HepG2 (cell line): ENCODE results near the gene PGS1. TPM values are rescaled to one million over a fixed set of nuclear protein-coding genes. Genes with fewer than 3 reads are reported as not detected.

ENCODE experiments used
- CBX5 ChIP-seq: sonication (generic); formaldehyde crosslinking; IDR thresholded peaks from 2 replicates; pipeline ENCODE4 v1.4.0; 2020; ENCODE audit warnings: missing genetic modification reagents, borderline replicate concordance
- CREB3 ChIP-seq: sonication (generic); formaldehyde crosslinking; IDR thresholded peaks from 2 replicates; pipeline ENCODE4 v1.5.0; 2020; ENCODE audit warnings: missing genetic modification reagents
- ERF ChIP-seq: IDR thresholded peaks from 2 replicates; pipeline ENCODE4 v1.6.1; 2018; ENCODE audit warnings: missing biosample characterization, missing genetic modification reagents
- ESRRA ChIP-seq: sonication (generic); formaldehyde crosslinking; IDR thresholded peaks from 2 replicates; pipeline ENCODE4 v1.5.1; 2020; ENCODE audit warnings: mild to moderate bottlenecking, low read depth, missing genetic modification reagents
- EZH2 ChIP-seq: conservative IDR thresholded peaks from 2 replicates; pipeline ENCODE4 v1.6.1; 2012; ENCODE audit warnings: mild to moderate bottlenecking, low read depth, low read length, moderate library complexity
- FOXP4 ChIP-seq: sonication (generic); formaldehyde crosslinking; IDR thresholded peaks from 2 replicates; pipeline ENCODE4 v1.4.0; 2020; ENCODE audit warnings: missing genetic modification reagents
- GATAD2A ChIP-seq: IDR thresholded peaks from 2 replicates; pipeline ENCODE4 v1.6.1; 2016
- HOMEZ ChIP-seq: IDR thresholded peaks from 2 replicates; pipeline ENCODE4 v1.6.1; 2016; ENCODE audit warnings: low read depth
- LCORL ChIP-seq, 2 experiments: fragments of 450-650 bp in 1 of 2; sonication (generic) in 1 of 2; formaldehyde crosslinking in 1 of 2; IDR thresholded peaks; 2 replicates each; pipeline versions ENCODE4 v1.5.0 to v1.6.1; 2017 to 2020; ENCODE audit warnings: antibody characterized with exemption in 1 of 2, missing genetic modification reagents in 1 of 2
- MAZ ChIP-seq, 2 experiments: sonication (generic) in 1 of 2; formaldehyde crosslinking in 1 of 2; IDR thresholded peaks; 2 replicates each; pipeline versions ENCODE4 v1.5.0 to v1.6.1; 2012 to 2020; ENCODE audit warnings: low read depth in 2 of 2, mild to moderate bottlenecking in 2 of 2, borderline replicate concordance in 1 of 2, improper control_type of control experiment in 1 of 2, low read length in 1 of 2, missing genetic modification reagents in 1 of 2, moderate library complexity in 1 of 2
- RXRA ChIP-seq: sonication (generic); formaldehyde crosslinking; IDR thresholded peaks from 2 replicates; pipeline ENCODE4 v1.5.1; 2020; ENCODE audit warnings: missing genetic modification reagents
- RXRB ChIP-seq: IDR thresholded peaks from 2 replicates; pipeline ENCODE4 v1.6.1; 2016; ENCODE audit warnings: borderline replicate concordance, missing genetic modification reagents, missing compliant biosample characterization
- SMYD3 ChIP-seq: sonication (generic); formaldehyde crosslinking; IDR thresholded peaks from 2 replicates; pipeline ENCODE4 v1.8.1; 2023; ENCODE audit warnings: mild to moderate bottlenecking, missing genetic modification reagents
- TCF7 ChIP-seq: sonication (generic); IDR thresholded peaks from 2 replicates; pipeline ENCODE4 v1.6.1; 2016; ENCODE audit warnings: antibody characterized with exemption, low read depth
- XRCC5 ChIP-seq: fragments of 200-400 bp; formaldehyde crosslinking; optimal IDR thresholded peaks from 2 replicates; pipeline ENCODE3; 2017; ENCODE audit warnings: mild to moderate bottlenecking, low read length
- ZFP82 ChIP-seq: sonication (generic); formaldehyde crosslinking; IDR thresholded peaks from 2 replicates; pipeline ENCODE4 v1.5.1; 2020; ENCODE audit warnings: mild to moderate bottlenecking, missing genetic modification reagents, borderline replicate concordance
- ZFY ChIP-seq: sonication (generic); formaldehyde crosslinking; IDR thresholded peaks from 2 replicates; pipeline ENCODE4 v1.4.0; 2020; ENCODE audit warnings: missing genetic modification reagents
- ZNF121 ChIP-seq: sonication (generic); formaldehyde crosslinking; IDR thresholded peaks from 2 replicates; pipeline ENCODE4 v1.5.0; 2020; ENCODE audit warnings: mild to moderate bottlenecking, missing genetic modification reagents
- ZNF713 ChIP-seq: sonication (generic); formaldehyde crosslinking; IDR thresholded peaks from 2 replicates; pipeline ENCODE4 v1.4.0; 2020; ENCODE audit warnings: mild to moderate bottlenecking, missing genetic modification reagents
- ZNF788 ChIP-seq: sonication (generic); formaldehyde crosslinking; IDR thresholded peaks from 2 replicates; pipeline ENCODE4 v1.5.0; 2020; ENCODE audit warnings: mild to moderate bottlenecking, missing genetic modification reagents, borderline replicate concordance
- polyA plus RNA-seq, 8 experiments: library from polyadenylated mRNA; depleted of rRNA in 3 of 8; stranded (reverse) in 7 of 8; unstranded in 1 of 8; fragments of >200 nt; fragmentation: Illumina TruSeq in 4 of 8; extraction: Trizol in 4 of 8; gene quantifications; 2 replicates each; pipeline versions ENCODE4 v1.2.1 to v1.2.3, GENCODE V29; 2011 to 2016; ENCODE audit warnings: low read depth in 4 of 8, missing spikeins in 1 of 8, mixed read lengths in 1 of 8; ENCODE audit not compliant: insufficient read depth in 1 of 8
- total RNA-seq, 5 experiments: library from RNA; depleted of rRNA; stranded (reverse); fragments of >200 nt; fragmentation: Illumina TruSeq; extraction: Trizol; gene quantifications; 2 replicates each; pipeline ENCODE4 v1.2.3, GENCODE V29; 2016; ENCODE audit warnings: low read depth in 1 of 5
- TF ChIP-seq, protein P1 (sequence below): sonication (generic); formaldehyde crosslinking; conservative IDR thresholded peaks from 2 replicates; pipeline ENCODE4 v1.8.0; 2022; ENCODE audit warnings: missing genetic modification reagents
- TF ChIP-seq, protein P2 (sequence below): sonication (generic); formaldehyde crosslinking; IDR thresholded peaks from 2 replicates; pipeline ENCODE4 v1.5.1; 2020; ENCODE audit warnings: missing genetic modification reagents, mild to moderate bottlenecking, borderline replicate concordance

The PGS1 gene
- total and polyA plus RNA-seq, 2 of the 13 experiments (the other 11 are each of a cell fraction or from before 2014, with no cell fraction given), result 25.9 to 31.5 TPM

- TF ChIP-seq FOXP4 (CRISPR knock-in tag) (peak; percentile 34; the same call in 1 of the 2 replicates), ZNF788 (CRISPR knock-in tag) (peak; percentile 42; the same call in 1 of the 2 replicates), XRCC5 (peak; percentile 29), MAZ (IDR thresholded peaks at IDR 0.05; ENCODE audit: borderline replicate concordance, low read depth, low read length) (no peak), MAZ (CRISPR knock-in tag; IDR thresholded peaks at IDR 0.05; ENCODE audit: low read depth) (no peak), LCORL (IDR thresholded peaks at IDR 0.05) (no peak), LCORL (CRISPR knock-in tag; IDR thresholded peaks at IDR 0.05) (0 out of 2 replicates have a peak, but pooled peaks have one; percentile 18), ZFY (CRISPR knock-in tag) (peak; percentile 37; the same call in 1 of the 2 replicates), ZNF713 (CRISPR knock-in tag) (no peak), ZNF121 (CRISPR knock-in tag) (peak; percentile 60), RXRA (peak; percentile 94), EZH2 (no peak), RXRB (CRISPR knock-in tag) (peak; percentile 71), SMYD3 (CRISPR knock-in tag) (no peak), GATAD2A (CRISPR knock-in tag) (peak; percentile 71), CBX5 (CRISPR knock-in tag) (no peak), ERF (CRISPR knock-in tag) (no peak), CREB3 (CRISPR knock-in tag) (no peak), TCF7 (peak; percentile 64; the same call in 1 of the 2 replicates), ESRRA (CRISPR knock-in tag) (peak; percentile 79; the same call in 1 of the 2 replicates), ZFP82 (CRISPR knock-in tag) (peak; percentile 81; the same call in 1 of the 2 replicates), HOMEZ (CRISPR knock-in tag) (0 out of 2 replicates have a peak, but pooled peaks have one; percentile 34)
- TF ChIP-seq, protein P1, sequence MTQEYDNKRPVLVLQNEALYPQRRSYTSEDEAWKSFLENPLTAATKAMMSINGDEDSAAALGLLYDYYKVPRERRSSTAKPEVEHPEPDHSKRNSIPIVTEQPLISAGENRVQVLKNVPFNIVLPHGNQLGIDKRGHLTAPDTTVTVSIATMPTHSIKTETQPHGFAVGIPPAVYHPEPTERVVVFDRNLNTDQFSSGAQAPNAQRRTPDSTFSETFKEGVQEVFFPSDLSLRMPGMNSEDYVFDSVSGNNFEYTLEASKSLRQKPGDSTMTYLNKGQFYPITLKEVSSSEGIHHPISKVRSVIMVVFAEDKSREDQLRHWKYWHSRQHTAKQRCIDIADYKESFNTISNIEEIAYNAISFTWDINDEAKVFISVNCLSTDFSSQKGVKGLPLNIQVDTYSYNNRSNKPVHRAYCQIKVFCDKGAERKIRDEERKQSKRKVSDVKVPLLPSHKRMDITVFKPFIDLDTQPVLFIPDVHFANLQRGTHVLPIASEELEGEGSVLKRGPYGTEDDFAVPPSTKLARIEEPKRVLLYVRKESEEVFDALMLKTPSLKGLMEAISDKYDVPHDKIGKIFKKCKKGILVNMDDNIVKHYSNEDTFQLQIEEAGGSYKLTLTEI (CRISPR knock-in tag), result no peak
- TF ChIP-seq, protein P2, sequence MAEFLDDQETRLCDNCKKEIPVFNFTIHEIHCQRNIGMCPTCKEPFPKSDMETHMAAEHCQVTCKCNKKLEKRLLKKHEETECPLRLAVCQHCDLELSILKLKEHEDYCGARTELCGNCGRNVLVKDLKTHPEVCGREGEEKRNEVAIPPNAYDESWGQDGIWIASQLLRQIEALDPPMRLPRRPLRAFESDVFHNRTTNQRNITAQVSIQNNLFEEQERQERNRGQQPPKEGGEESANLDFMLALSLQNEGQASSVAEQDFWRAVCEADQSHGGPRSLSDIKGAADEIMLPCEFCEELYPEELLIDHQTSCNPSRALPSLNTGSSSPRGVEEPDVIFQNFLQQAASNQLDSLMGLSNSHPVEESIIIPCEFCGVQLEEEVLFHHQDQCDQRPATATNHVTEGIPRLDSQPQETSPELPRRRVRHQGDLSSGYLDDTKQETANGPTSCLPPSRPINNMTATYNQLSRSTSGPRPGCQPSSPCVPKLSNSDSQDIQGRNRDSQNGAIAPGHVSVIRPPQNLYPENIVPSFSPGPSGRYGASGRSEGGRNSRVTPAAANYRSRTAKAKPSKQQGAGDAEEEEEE, result no peak
These were observed 12.8 kb upstream of the PGS1 start (continued) for GRCh38 chr17:78365561-78366108.
